Erythroblast (primary cell): ENCODE measurements around the gene ZCCHC24.

ENCODE experiments used
- DNase-seq, 2 experiments: peaks; one replicate each; lab custom pipeline; 2025; lab: John Stamatoyannopoulos, UW
- GATA1 ChIP-seq: IDR thresholded peaks from 2 replicates; pipeline ENCODE4 v1.6.1; 2011; ENCODE audit warnings: low read depth, mild to moderate bottlenecking, control low read depth, low read length, moderate library complexity
- POLR2A ChIP-seq: IDR thresholded peaks from 2 replicates; pipeline ENCODE4 v1.6.1; 2011; ENCODE audit warnings: mild to moderate bottlenecking, low read length

The ZCCHC24 gene

DNA sequence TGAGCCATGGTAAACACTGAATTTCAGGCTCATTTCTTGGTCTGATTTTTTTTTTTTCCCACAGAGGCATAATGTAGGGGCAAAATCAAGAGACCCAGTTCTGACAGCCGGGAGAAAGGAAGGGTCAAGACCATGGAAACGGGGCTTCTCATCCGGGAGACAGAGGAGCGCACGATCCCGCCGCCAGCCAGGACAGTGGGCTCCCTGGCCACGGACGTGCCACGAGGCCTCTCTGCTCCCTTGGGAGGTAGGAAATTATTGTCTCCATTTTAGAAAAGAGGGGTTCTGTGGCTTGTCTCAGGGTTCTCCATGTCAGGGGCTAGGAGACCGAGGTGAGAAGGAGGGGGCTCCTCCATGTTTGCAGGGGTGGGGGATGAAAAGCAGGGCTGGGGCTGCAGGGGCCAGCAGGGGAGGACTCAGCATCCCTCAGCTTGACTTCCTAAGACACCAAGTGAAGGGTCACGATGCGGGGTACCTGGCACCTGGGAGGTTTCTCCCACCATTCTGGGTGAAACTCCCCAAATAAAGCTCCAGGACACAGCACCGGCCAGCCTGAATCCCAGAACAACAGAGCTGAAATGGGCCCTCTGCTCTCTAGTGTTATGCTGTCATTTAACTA, 60.5 kb downstream of the ZCCHC24 start:
- TF ChIP-seq POLR2A (no peak), GATA1 (no peak)

DNA sequence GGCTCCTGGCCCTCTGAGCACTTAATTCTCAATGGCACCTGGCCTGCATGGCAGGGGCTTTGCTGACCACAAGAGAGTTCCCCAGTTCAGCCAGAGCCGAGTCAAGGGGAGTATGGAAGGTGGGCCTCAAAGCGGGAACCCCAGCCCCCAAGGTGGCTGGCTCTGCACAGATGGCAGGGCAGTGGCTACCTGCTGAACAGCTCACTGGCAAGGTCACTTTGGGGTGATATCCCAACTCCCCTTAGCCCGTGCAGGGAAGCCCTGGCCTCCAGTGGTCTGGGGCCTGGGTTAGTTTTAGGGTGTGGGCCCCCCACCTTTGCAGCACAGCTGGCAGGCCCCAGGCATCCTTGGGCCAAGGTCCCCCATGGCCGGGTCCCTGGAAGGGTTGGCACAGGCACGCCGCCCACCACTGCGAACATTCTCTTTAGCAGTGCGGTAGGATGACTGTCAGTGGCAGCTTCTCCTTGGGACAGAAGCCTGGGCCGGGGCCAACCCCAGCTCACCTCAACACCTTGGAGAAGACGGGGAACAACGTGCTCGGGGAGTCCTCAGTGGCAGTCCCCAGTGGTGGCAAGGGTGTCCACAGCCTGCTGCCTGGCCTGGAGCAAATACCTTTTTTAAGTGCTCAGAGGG, 61.3 kb downstream of the ZCCHC24 start:
- TF ChIP-seq GATA1 = no peak
- TF ChIP-seq POLR2A = no peak
- DNase-seq = no peak

More for the DNA sequence above, 60.5 kb downstream of the ZCCHC24 start:
- no peak for DNase-seq

DNA sequence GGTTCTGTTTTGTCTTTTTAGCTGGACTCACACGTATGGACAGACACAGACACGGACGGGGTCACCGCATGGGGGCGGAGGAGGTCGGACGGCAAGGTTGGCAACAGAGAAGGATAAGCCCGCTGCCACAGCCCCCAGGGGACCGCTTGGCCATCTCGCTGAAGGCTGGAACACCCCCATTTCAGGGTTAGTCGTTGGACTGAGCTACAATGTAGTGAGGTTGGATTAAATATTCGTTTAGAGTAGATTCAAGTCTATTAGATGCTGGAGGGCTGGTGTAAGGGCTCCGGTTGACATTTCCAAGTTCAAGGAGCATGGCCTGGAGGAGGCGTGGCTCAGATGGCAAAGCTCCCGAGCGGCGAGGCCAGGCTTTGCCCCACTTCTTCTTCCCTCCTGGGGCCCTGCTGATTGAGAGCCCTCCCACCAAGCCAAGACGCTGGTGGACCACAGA, 62.9 kb downstream of the ZCCHC24 start:
- no peak for DNase-seq
- TF ChIP-seq GATA1 = no peak

DNA sequence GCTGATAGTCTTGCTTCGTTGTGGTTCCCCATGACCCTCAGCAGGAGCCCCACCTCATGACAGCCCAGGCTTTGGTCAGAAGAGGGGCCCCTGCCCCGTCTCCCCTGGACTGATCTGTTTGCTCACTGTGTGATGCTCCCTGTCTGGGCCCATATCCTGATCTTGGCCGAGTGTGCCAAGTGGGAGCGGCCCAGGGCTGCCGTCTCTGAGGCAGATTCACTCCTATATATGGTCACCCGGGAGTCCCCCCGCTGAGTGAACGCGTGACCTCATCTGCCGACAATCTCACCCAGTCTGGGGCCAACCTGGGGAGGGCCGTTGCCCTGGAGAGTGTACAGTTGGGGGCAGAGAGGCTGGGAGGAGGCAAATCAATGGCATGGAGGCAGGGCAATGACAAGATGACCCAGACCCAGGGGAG, 63.6 kb downstream of the ZCCHC24 start:
- no peak for TF ChIP-seq GATA1
- TF ChIP-seq POLR2A = no peak
- DNase-seq = no peak

DNA sequence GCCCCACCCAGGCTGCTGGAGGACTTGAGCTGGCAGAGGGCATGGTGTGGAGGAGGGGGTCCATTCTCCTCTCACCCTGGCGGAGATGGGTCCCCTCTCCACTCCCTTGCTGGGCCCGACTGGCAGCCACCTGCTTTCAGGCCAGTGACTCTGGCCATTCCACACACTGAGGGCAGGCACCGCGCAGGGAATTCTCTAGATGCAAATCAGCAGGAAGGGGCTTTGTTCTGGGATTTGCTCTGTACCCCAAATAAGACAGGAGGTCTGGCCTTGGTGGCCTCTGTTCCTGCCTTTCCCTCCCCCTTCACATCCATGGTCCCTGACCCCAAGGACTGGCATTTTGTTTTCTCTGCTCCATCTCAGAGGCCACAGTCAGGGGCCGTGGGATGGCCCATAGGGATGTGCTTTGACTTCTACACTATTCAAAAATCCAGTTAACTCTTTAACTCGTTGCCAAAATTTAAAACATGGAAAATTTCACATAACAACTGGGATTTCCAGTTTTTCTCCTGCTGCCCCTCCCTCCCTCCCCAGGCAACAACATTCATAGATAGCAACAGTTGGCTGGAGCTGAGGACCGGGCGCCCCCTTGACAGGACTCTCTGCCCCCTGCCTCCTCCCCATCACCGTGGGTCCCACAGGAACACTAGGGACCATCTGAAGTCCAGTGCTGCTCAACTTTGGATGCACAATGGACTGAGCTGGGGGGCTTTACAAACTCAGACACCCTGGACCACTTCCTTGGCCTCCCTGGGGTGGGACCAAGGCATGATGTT, 64.3 kb downstream of the ZCCHC24 start:
- no peak for DNase-seq
- TF ChIP-seq POLR2A (no peak), GATA1 (no peak)

DNA sequence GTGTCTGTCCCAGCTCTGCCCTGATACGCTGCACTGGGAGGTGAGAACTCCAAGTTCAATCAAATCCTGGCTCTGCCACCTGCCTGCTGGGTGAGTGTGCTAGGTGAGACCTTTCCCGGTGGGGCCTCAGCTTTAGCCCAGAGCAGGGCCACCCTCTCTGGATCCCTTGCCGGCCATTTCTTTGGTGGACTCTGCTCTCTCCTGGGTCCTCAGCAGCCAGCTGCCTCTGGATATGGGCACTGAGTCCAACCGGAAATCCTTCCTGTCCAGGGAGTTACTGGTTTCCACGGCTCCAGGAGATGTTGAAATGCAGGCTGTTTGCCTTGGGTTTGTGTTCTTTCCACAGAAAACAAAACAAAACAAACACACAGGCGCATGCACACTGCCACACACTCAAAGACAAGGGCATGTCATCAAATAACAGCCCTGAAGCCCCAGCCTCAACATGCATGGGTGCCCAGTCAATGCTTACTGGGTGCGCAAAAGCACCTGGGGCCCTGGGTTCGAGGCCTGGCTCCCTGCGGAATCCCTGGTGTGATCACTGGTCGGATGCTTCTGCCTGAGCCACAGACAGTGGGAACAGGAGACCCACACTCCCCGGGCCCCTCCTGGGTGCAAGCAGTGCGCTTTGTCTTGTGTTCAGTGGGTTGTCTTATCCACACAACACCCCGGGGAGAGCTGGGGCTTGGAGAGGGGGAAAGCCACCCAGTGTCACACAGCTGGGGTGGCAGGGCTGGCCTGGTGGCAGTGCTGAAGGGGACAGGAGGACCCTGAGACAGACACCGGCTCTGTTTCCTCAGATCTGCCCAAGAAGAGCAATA, 65.1 kb downstream of the ZCCHC24 start:
- DNase-seq = no peak

DNA sequence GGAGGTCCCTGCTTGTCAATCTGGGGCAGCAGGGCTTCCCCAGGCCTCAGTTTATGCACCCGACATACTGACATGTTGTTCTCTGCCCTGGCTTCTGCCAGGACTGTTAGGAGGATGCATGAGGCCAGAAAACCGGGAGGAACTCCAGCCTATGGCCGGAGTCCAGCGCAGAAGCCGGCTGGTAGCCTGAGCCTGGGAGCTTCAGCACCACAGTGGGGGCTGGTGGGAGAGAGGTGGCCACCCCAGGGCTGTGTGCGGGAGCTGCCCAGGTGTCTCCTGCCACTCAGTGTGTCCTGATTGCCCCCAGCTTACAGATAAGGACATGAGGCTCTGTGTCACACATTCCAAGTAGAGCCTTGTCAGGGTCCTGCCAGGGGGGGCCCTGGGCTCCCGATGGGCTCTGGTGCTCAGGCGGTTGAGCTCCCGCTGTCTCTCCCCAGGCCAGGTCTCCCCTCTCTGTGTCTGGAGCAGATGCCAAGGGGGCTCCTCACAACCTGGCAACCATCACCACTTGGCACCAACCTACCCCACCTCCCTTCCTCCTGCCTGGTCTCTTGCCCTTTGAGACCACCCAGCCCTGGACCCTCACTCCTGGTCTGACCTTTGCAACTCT, 65.8 kb downstream of the ZCCHC24 start:
- DNase-seq = no peak
- no peak for TF ChIP-seq GATA1
- TF ChIP-seq POLR2A = no peak

More for the DNA sequence above, 65.1 kb downstream of the ZCCHC24 start:
- TF ChIP-seq POLR2A = no peak
- no peak for TF ChIP-seq GATA1

DNA sequence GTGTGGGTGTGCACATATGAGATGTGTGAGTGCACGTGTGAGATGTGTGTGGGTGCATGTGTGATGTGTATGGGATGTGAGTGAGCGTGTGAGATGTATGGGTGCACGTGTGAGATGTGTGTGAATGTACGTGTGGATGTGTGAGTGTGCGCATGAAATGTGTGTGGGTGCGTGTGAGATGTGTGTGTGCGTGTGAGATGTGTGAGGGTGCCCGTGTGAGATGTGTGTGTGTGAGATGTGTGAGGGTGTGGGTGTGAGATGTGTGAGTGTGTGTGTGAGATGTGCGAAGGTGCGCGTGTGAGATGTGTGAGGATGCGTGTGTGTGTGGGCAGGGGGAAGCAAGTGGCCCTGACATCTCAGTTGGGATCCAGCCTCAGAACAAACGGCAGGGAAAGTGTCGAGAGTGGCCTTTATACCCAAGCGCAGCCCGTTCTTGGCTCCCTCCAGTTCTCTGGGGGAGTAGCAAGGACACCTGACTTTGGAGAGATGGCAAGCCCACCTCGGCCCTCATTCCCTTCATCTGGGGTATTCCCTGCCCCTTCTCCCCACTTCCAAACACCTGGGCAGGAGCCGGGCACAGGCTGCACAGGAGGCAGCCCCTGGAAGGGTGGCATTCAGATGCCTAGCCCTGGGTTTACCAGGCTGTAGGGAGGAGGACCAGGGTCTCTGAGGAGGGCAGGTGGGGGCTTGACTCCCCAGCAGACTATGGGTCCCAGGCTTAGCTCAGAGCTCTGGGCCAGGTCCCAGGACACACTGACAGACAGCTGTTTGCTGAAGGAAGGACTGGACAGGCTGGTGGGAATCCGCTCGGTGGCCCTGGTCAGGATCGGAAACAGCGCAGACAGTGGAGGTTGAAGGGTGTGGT, 66.5 kb downstream of the ZCCHC24 start:
- no peak for TF ChIP-seq POLR2A
- DNase-seq = no peak

DNA sequence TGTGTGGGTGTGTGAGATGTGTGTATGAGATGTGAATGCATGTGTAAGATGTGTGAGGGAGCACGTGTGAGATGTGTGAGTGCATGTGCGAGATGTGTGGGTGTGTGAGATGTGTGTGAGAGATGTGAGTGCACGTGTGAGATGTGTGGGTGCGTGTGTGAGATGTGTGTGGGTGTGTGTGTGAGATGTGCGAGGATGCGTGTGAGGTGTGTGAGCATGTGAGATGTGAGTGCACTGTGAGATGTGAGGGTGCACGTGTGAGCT, 67.1 kb downstream of the ZCCHC24 start:
- TF ChIP-seq GATA1 (no peak), POLR2A (no peak)

DNA sequence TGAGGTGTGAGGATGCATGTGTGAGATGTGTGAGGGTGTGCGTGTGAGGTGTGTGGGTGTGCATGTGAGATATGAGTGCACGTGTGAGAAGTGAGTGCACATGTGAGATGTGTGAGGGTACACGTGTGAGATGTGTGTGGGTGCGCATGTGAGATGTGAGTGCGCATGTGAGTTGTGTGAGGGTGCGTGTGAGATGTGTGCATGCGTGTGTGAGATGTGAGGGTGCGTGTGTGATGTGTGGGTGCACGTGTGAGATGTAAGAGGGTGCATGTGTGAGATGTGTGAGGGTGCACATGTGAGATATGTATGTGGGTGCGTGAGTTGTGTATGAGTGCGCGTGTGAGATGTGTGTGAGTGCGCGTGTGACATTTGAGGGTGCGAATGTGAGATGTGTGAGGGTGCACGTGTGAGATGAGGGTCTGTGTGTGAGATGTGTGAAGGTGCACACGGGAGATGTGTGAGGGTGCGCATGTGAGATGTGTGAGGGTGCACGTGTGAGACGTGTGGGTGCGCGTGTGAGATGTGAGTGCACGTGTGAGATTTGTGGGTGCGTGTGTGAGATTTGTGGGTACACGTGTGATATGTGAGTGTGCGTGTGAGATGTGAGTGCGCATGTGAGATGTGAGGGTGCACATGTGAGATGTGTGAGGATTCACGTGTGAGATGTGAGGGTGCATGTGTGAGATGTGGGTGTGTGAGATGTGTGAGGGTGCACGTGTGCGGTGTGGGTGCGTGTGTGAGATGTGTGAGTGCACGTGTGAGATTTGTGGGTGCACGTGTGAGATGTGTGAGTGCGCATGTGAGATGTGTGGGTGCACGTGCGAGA, 67.7 kb downstream of the ZCCHC24 start:
- DNase-seq = no peak
- no peak for TF ChIP-seq GATA1
- TF ChIP-seq POLR2A = no peak

More for the DNA sequence above, 67.1 kb downstream of the ZCCHC24 start:
- no peak for DNase-seq

DNA sequence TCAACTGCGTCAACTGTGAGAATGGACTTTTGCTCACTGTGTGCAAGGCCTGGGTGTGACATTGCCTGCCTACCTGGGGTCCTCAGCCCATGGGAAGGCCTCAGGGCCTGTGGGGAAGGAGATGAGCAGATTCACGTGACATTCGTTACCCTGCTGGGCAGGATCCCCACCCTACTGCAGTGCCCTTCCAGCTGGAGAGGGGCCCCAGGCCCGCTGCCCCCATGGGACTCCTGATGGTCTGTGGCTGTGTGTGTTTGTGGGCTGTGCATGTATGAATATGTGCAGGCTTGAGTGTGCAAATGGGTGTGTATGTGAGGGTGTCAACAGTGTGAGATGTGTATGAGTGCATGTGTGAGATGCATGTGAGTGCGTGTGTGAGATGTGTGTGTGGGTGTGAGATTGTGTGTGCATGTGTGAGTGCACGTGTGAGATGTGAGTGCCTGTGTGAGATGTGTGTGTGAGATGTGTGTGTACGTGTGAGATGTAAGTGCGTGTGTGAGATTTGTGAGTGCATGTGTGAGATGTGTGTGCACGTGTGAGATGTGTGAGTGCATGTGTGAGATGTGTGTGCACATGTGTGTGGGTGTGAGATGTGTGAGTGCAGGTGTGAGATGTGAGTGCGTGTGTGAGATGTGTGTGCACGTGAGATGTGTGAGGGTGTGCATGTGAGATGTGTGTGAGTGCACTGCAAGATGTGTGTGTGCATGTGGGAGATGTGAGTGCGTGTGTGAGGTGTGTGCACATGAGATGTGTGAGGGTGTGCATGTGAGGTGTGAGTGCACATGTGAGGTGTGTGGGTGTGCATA, 68.5 kb downstream of the ZCCHC24 start:
- no peak for TF ChIP-seq POLR2A
- TF ChIP-seq GATA1 = no peak
- DNase-seq = no peak
